Embryonic facial prominence (tissue), 1 donor: ENCODE data around the gene STRADA.
"Not testable (repeated sequence)": the region's sequence is repeated elsewhere in the genome, so short reads cannot be mapped to it uniquely, and the experiment has no call there.

Experiments used
- DNase-seq: peaks from one replicate; pipeline ENCODE4 v3.0.0-alpha.2; 2016; ENCODE audit errors: extremely low spot score

Gene STRADA

DNA sequence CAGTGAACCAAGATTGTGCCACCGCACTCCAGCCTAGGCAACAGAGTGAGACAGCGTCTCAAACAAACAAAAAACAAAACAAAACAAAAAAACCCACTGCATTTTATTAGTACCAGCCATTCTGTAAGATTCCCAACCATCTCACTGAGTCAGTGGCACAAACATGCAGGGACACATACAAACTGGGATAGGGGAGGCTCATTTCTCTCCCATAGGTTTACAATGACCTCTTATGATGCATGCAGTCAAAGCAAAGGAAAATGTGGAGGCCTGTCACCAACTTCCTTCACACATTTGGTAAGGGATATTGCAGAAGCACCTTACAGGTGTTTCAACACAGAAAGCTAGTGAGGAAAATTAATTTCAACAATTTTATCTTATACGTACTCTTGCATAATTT, 12.4 kb upstream of the STRADA start:
- DNase-seq = no peak

DNA sequence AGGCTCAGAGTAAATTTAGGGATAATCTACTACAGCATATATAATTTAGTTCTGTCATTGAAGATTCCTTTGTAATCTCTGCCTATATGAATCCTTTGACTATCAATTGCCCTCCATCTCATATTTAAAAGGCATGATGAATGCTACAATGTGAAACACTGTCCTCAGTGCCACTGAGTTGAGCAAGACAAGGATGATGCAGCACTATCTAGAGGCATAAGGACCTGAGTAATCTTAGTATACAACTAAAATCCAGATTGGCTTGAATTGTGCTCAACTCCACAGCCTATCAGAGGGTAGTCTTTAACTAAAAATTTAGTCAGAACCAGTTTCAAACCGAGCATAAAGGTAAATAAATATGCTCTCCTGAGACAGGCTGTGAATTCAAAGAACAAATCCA, 11.6 kb upstream of the STRADA start:
- DNase-seq = no peak

DNA sequence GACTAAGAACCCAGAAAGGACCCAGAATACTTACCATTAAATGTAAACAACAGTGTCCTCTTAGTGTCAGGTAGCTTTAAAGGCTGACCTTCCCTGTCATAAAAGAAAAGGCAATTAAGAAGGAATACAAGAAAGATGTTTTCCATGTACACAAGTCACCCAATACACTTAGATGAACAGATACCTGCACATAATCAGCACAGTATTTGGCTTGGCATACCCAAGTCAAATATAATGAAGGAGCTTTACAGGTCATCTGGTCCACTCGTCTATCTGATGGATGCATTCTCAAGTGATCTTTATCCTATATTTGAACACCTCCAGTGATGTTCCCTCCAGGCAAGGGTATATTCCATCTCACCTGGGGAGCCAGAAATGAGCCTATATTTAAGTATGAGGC, 11.1 kb upstream of the STRADA start:
- DNase-seq = no peak

DNA sequence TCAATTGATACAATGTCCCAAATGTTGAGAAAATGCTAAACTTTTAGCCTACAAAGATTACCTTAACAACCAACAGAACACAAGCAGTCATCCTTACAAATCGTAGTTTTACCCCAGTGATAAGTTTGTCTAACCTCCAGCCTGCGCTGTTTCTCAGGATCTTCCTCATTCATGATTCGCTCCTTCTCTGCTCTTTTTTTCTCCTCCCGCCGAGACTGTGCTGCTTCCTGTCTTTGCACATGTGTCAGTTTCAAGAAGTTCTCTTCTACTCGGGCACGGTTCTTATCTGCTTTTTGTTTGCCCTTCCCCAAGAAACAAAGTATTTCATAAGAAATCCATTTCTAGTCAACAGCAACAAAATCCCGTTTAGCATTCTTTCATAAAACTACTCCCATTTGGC, 10.2 kb upstream of the STRADA start:
- no peak for DNase-seq

DNA sequence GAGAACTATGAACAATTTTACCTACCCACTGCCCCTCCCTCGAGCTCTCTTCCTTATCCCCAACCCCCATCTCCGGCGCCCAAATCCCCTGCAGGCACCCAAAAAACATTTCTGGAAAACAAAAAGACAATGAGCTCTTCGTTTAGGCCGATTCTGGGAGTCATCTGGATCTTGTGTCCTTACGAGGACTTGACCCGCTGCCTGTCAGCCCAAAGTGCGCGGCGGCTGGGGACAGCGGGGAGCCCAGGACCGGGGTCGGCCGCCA, 524 bp downstream of the STRADA start:
- DNase-seq = no peak

DNA sequence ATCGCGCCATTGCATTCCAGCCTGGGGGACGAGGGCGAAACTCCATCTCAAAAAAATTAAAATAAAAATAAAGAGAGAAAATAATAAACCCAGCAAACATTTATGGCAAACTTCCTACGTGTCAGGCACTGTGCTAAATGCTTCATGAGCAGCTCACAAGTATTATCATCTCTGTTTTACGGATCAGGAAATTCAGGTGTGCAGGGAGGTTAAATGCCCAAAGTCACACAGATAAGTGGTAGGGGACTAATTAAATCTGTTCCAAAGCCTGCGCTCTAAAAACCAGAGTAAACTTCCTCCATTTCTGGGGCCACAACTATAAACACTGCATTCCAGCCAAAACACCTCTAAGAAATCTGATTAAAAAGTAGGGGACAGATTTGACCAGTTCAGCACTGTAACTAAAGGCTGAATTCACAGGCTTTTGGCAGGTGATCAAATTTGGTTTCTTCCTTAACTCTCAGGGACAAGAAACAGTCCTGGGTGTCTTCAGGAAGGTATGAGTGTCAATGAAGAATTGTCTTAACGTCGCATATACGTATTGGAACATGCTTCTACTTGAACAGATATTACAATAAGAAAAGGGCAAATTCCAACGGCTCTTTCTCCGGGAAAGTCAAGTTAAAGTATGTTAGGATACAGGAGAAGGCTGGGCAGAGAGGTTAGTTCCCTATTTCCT, 996 bp downstream of the STRADA start:
- no peak for DNase-seq

DNA sequence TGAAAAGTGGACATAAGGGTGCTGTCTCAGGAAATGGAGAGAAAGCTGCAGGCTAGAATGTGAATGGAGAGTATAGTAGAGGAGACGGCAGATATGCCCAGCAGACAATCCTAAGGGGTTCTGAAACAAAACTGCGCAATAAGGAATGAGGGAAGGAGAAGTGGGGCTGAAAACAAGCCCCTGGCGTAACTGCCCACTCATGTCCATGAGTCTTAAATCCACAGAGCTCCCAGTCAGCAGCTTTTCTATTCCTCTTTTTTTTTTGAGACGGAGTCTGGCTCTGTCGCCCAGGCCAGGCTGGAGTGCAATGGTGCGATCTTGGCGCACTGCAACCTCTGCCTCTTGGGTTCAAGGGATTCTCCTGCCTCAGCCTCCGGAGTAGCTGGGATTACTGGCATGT, 5.9 kb downstream of the STRADA start:
- DNase-seq = no peak

DNA sequence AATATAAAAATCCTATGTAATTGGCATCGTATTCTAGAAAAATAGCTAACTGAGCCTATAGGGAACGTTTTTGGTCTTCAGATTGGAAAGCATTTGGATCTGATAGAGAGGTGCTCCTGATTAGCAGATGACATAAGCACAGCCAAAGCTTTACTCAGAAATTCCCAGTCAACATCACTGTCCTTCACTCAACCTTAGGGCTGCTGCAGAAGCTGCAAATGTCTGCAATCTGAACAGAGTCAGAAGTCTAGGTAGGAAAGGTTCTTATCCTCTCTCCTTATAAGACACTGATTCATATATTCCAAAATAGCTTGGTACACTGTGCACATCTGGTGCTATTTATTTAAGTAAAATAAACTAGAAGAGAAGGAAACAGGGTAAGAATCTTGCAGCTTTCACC, 19.2 kb downstream of the STRADA start:
- DNase-seq = no peak

DNA sequence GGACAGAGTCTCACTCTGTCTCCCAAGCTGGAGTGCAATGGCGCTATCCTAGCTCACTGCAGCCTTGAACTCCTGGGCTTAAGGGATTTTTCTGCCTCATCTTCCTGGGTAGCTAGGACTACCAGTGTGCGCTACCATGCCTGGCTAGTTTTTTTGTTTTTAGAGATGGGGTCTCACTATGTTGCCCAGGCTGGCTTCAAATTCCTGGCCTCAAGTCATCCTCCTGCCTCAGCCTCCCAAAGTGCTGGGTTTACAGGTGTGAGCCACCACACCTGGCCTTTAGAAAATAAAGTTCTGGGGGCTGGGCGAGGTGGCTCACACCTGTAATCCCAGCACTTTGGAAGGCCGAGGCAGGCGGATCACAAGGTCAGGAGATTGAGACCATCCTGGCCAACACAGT, 21.4 kb downstream of the STRADA start:
- DNase-seq = not testable (repeated sequence)

DNA sequence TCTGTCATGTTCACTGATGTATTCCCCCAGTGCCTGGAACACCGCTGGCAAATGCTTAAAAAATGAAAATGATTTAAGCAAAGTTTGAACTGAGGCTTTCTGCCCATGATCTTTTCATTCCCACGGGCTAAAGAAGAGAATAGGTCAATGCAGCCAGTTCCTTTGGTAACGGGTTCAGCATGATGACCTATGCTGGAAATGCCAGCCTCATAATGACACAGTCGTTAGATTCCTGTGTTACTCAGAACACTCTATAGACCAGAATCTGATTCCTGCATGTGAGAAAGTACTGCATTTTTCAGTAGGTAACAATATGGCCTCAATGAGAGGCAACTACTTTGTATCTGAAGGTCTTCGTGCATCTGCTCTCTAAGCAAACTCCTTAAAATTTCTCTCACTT, 22.6 kb downstream of the STRADA start:
- no peak for DNase-seq

DNA sequence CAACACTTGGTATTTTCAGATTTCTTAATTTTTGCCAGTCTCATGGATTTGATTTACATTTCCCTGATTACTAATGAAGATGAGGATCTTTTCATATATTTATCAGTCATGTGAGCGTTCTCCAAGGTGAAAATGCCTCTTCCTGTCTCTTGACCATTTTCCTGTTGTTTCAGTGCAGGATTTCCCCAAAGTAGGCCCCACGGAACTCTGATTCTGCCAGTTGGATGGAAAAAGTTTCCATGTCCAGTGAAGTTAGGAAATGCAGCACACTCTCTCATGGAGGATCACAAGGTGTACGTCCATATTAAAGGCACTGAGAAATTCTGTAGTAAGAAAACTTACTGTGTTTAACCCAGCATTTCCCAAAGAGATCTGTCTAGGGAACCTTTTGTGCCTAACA, 25.2 kb downstream of the STRADA start:
- DNase-seq = no peak

DNA sequence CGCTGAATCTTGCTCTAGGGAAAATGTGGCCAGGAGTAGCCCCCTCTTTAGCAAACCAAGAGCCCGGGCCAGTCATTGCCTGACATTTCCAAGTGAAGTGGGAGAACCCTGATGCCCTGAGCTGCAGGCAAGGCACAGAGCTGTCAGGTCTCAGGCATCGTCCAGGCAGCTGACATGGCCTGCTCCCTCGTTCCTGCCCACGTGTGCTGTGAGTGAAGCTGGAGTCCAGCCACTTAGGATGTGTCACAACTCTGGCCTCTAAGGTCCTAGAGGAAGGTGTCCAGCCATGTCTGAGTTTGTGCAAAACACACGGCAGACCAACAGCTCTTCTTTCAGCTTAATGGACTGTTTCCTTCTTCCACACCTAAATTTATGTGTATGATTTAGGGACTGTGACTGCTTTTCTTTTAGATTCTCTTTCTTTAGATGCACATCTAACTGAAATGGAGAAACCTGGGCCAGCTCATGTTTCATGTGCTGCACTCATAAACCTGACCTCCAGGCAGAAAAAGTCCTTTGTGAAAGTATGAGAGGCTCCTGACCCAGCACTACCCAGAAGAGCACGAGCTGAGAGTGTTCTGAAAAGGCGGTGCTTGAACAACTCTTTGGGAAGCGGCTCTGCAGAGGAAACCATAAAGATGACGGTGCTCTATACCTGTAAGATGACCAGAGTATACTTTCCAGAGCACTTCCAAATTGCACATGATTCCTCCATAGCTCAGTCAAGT, 26.9 kb downstream of the STRADA start:
- no peak for DNase-seq

DNA sequence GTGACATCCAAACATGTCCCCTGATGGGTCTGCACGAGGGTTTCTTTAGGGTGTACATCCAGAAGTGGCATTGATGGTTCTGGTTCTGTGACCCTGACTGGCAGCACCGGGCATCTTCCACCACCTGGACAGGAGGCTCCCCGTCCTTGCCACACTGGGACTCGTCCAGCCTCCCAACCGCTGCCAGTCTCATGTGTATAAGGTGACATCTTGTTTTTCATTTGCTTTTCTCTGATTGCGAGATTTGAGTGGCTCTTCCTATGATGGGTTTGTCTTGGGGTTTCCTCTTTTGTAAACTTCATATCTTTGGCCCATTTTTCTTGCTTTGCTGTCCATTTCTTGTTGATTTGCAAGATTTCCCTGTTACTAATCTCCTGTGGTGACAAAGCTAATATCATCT, 32.5 kb downstream of the STRADA start:
- DNase-seq = no peak

DNA sequence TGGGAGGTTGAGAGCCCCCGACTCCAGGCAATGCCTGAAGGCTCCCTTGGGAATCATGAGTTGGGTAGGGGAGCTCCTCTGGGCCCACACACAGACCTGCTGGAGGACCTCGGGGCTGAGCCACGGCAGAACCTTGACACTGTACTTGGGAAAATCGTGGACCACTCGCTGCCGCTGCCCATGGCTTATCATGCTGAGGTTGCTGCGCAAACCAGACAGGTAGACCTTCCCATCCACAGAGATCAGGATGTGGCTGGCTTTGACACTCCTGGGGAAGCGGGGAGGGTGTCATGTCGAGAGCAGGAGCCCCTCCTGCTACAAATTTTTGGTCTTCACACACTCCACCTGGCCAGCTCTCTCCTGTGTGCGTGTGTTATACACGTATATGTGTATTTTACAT, 34.4 kb downstream of the STRADA start:
- no peak for DNase-seq

DNA sequence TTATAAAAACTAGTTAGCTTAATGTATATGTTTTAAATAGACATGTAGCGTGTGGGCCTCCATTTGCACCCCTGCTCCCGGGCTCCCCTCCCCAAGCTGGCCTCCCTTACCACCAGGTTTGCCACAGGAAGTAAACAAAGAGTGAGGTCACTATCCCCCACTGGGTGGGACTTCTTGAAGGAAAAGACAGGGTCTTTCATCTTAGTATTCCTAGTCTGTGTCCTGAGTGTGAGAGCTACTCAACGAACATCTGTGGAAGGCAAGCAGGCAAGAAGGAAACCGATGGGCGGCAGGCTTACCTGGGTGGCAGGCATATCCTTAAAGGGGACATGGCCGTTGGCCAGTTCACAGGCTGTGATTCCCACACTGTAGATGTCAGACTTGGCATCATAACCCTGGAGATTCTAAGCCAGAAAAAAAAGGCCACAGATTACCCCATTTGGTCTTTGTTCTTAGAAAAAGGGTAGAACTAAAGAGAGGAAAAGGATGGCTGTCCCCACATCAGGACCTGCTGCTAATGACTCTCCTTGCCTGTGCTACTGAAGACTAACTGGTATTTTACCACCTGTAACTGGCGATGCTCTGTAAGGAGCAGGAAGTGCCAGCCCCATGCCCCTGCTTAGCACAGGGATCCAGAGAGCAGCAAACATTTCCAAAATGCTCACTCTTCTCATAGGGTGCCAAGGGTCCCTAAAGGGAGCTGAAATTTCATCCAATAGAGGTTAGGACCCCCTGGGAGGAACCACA, 35.1 kb downstream of the STRADA start:
- DNase-seq = no peak

DNA sequence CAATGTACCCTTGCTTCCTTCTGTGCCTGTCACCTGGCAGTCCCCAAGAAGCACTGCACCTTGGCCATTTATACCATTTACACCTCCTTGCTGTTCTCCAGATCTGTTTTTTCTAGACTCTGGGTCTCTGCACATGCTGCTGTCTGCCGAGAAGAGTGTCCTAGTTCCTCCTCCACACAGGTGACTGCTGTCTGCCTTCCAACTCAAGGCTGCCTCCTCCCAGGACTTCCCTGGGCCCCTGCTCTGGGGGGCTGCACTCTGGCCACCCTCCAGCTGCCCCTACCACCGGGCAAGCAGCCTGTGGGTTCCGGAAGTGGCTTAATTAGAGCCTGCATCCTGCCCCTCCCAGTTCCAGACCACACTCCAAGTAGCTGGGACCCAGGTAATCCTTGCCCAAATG, 35.9 kb downstream of the STRADA start:
- DNase-seq = no peak

DNA sequence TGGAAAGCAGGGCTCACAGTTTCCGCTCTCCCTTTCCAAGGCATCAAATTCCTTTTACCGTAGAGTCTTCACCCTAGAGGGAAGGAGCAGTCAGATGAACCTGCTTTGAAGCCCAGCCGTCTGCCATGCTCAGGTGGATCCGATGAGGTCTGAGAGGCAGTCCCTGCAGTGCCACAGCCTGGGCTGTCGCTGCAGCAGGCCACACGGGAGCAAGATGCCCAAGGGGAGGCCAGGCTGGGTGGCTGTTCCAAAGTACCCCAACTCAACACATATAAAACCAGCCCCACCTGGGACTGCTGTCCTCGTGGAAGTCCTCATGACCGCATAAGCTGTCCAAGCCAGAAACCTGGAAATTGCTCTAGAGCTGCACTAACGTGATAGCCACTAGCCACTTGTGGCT, 36.8 kb downstream of the STRADA start:
- DNase-seq = no peak

DNA sequence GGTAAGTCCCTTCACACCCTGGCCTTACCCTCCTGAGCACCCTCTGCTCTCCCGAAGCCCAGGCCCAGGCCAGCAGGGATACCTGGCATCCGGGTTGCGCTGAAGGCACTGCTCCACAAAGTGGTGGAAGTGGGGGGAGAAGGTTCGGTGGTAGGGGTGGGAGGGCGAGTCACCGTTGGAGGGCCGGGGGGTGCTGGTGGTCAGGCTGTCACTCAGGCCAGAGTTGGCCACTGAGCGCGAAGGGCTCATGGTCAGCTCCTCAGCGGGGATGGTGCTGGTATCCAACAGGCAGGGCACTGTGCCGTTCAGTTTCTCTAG, 37.4 kb downstream of the STRADA start:
- DNase-seq = no peak

DNA sequence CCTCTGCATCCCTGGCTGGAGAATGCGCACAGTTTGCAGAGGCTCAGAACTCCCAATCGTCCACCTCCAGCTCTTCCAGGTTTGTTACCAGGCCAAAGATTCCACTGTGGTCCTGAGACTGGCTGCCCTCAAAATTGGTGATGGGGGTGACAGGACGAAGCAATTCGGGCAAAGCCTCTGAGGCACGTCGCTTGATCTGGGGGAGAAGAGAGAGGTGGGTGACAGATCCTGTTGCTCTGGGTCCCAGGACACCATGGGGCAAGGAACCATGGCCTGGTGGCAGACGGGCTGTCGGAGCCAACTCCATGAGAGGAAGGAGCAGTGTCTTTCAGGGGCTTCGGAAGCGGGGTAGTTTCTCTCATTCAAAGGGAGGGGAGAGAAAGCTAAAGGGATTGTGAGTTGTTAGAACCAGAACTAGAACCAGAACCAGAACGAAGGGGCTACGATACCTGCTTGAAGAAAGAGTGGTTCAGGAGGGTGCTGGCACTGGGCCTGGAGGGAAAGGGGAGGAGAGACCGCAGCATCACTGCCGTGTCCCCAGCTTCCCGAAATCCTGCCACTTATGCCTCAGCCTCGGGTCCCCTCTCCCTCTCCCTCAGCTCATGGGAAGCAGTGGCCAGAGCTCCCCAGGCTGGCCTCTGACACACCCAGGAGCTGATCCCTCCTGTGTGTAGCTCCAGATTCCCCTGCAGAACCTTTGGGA, 37.9 kb downstream of the STRADA start:
- DNase-seq = no peak

DNA sequence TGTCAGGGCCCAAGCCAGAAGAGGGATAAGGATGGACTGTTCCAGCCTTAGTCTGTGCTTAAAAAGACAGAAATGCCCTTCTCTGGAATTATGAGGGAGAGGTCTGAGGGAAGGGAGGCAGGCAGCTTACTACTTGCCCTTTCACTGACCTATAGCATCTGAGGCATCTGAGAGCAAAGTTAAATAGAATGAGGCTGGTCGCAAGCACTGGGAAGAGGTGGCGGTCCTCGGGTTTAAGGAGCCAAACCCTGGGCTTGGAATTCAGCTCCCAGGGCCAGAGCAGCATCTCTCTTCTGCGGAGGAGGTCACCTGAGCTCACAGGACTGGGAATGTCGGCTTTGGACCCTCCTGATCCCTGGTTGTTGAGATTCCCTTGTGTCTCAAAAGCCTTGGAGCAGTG, 38.6 kb downstream of the STRADA start:
- DNase-seq = no peak

DNA sequence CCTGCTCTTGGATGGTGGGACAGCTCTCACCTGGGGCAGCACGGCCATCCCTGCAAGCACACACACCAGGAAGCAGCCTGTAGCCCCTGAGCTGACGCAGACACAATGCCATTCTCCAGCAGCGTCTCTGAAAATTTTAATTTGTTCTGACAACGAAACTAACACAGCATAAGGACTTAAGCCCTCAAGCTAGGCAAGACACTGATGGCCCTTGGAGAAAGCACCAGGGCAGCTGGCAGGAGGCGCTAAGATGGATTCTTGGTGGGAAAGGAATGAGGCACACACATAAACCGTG, 38.9 kb downstream of the STRADA start:
- no peak for DNase-seq

DNA sequence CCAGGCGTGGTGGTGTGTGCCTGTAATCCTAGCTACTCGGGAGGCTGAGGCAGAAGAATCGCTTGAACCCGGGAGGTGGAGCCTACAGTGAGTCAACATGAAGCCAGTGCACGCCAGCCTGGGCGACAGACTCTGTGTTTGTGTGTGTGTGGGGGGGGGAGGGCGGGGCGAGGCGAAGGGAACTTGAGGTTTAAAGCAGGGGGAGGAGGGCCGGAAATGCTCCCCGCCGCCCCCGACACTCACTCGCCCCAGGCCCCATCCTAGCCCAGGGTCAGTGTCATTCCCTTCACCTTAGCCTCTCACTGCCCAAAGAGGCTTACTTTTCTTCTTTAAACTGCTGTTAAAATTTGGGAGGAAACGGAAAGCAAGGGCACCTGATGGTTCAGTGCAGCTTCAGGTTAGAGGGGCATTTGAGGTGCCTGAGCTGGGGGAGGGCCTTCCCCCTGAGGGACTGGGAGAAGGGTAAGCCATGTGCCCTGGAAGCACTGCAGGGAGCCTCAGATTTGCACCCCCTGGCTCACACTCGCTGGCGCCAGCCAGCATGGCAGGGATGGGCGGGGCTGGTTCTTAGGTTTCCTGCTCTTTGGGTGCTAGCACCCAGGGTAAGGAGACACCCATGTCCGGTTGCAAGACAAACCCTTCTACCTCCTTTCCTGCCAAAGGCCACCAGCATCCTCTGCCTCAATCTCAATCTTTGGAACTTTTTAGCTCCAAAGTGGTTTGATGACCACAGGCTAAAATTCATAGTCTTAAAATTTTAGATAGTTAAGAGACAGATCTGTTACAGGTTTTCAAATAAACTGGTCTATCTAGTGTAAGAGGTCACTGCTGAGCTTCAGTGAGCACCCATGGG, 39.5 kb downstream of the STRADA start:
- DNase-seq = no peak
